Heart right ventricle (tissue), 16 donors: ENCODE data around the gene NSUN5. TPM values are rescaled to one million over a fixed set of nuclear protein-coding genes. Genes with fewer than 3 reads are reported as not detected.
"Not testable (repeated sequence)": the region's sequence is repeated elsewhere in the genome, so short reads cannot be mapped to it uniquely, and the experiment has no call there.

Experiments
- ATAC-seq, 8 donors: fragments of 200-7000 bp; cut with Tn5 transposase; one replicate each; pipeline ENCODE4 v1.9.1; 2020; ENCODE audit warnings: mild to moderate bottlenecking in 8 of 8, moderate library complexity in 8 of 8, moderate number of reproducible peaks in 1 of 8
- DNase-seq, 2 donors: peaks; one replicate each; pipeline ENCODE4 v3.0.0-alpha.2; 2020
- H3K27ac ChIP-seq, 10 donors: fragments of 200-600 bp; sonication (generic) in 2 of 10; one replicate each; pipeline versions ENCODE4 v1.5.0 to v1.8.0; 2020 to 2022; ENCODE audit warnings: mild to moderate bottlenecking in 3 of 10
- H3K27me3 ChIP-seq, 7 donors: fragments of 200-600 bp; one replicate each; pipeline ENCODE4 v1.8.0; 2021 to 2022; ENCODE audit warnings: mild to moderate bottlenecking in 2 of 7
- H3K36me3 ChIP-seq, 9 donors: fragments of 200-600 bp; sonication (generic) in 1 of 9; one replicate each; pipeline versions ENCODE4 v1.5.0 to v1.8.0; 2020 to 2022; ENCODE audit warnings: mild to moderate bottlenecking in 2 of 9
- H3K4me1 ChIP-seq, 9 donors: fragments of 200-600 bp; sonication (generic) in 1 of 9; one replicate each; pipeline versions ENCODE4 v1.5.0 to v1.8.0; 2020 to 2022; ENCODE audit warnings: mild to moderate bottlenecking in 4 of 9
- H3K4me3 ChIP-seq, 10 donors: fragments of 200-600 bp; sonication (generic) in 2 of 10; one replicate each; pipeline versions ENCODE4 v1.5.0 to v1.8.0; 2020 to 2022; ENCODE audit warnings: mild to moderate bottlenecking in 7 of 10, moderate library complexity in 2 of 10
- H3K9me3 ChIP-seq, 11 donors: fragments of 200-600 bp in 10 of 11; sonication (generic) in 2 of 11; one replicate each; pipeline versions ENCODE4 v1.5.0 to v1.8.0; 2013 to 2022; ENCODE audit warnings: mild to moderate bottlenecking in 2 of 11, control low read depth in 1 of 11, moderate library complexity in 1 of 11
- WGBS, 2 donors: extraction: QIAGEN DNeasy Blood & Tissue Kit; methylation state at CpG; one replicate each; pipeline ENCODE4 v1.1.7; 2013; ENCODE audit warnings: inconsistent platforms in 1 of 2; 5-methylcytosine and 5-hydroxymethylcytosine counted together
- intact Hi-C, 10 donors: fragments of 100-400 bp; cut with DNase I; formaldehyde crosslinking; loops; one replicate each; pipeline versions ENCODE4 v1.11.1 to v1.14.2; 2022
- polyA plus RNA-seq, 2 donors: library from polyadenylated mRNA; stranded (reverse); fragments of 200-250 nt; gene quantifications; one replicate each; pipeline ENCODE4 v1.2.3, GENCODE V29; 2013
- total RNA-seq, 10 donors: library from RNA; stranded (reverse); fragmentation: NEBNext Ultra II Directional in 3 of 10; extraction: Animal tissue kit (Norgen Biotek cat#: 25700) in 3 of 10; gene quantifications; one replicate each; pipeline versions ENCODE4 v1.2.1 to v1.2.4, GENCODE V29; 2021 to 2023
- TF ChIP-seq, protein P1 (sequence below), 9 donors: fragments of 200-600 bp; sonication (generic) in 2 of 9; IDR thresholded peaks; one replicate each; pipeline versions ENCODE4 v1.5.0 to v1.8.0; 2021 to 2022; ENCODE audit warnings: antibody characterized with exemption in 9 of 9, mild to moderate bottlenecking in 5 of 9, moderate library complexity in 1 of 9
- donor health status: Arrhythmogenic right ventricular cardiomyopathy.
- donor health status: ischemic (EF 13 %, LVEDD 7.1; RV severe dilation, severe dysfunction).
- donor health status: healthy with polysubstance abuse.
- donor health status: DM: no; HTN: yes; CAD: no.
- donor health status: DM: no; HTN: no; CAD: no.
- donor health status: ischemic (EF 25% LVEDD 6.9; RV normal size, moderate dysfunction).
- donor health status: ischemic (EF 25% LVEDD 5.7; RV mildly dilated, moderate dysfunction).
- donor health status: healthy.
- donor health status: DM: yes; HTN: yes; CAD: no.
- donor health status: Ischemic cardiomyopathy.
- donor health status: ischemic (EF 35%, LVEDD 5.7; RV mildly dilated, moderate dysfunction).
- donor health status: nonischemic (EF 11% LVEDD 7.7; RV severe dilation, severe dysfunction).
- donor health status: DM: yes; HTN: yes; CAD: no.
- donor health status: PGD.
- donor health status: ischemic (EF 29% LVEDD 5.4; RV normal size, mild dysfunction).
- donor health status: nonischemic (EF 23%, LVEDD 6.1; RV moderate dilation, normal function).

Gene NSUN5
- total and polyA plus RNA-seq, 12 donors = 11.2 to 36.8 (median 14.5) TPM

DNA sequence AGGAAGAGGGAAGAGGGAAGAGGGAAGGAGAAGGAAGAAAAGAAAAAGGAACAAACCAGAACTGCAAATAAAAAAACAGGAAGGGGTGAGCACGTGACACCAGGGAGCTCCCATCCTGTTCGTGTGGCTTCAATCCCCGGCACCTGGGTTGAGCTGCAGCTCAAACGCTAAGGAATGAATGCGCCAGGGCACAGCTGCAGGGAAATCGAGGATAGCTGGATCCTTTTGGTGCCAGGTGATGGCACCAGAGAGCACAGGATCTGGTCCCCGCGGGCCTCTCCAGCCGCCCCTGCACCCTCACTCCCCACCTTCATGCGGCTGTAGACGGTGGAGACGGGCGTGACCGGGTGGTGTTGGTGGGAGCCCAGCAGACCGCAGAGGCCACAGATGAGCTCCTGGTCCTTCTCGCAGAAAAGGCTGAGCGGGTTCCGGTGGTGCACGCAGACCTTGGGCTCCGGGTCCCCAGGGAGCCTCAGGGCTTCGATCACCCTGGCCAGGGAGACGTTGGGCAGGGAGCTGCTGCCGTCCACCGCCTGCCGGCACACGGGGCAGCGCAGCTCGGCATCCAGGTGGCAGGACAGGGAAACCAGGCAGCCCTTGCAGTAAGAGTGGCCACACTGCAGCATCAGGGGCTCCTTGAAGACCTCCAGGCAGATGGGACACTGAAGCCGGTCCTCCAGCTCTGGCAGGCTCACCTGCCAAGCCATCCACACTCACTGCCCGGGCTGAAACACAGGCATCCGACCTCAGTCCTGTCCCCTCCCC lies 15.6 kb upstream of the NSUN5 start:
- H3K27ac ChIP-seq = peak overlapping the region in 2 of 10 donors; percentile 15 to 40
- WGBS, 2 donors = 12 to 21% methylated on average over 28 to 29 of the region's 31 CpGs
- H3K36me3 ChIP-seq, H3K9me3 ChIP-seq, H3K27me3 ChIP-seq: not testable (repeated sequence)
- H3K4me3 ChIP-seq = peak overlapping the region in 6 of 10 donors; percentile 8 to 37 (median 24)
- ATAC-seq (peak; percentile 35 to 81 (median 65)), DNase-seq (peak; percentile 19 to 35)
- intact Hi-C loops = loop anchor here in 1 of 10 donors (5.0 kb wide), 1 partner anchor 128 kb away; no protein-coding TSS in a partner anchor
- TF ChIP-seq, protein P1, sequence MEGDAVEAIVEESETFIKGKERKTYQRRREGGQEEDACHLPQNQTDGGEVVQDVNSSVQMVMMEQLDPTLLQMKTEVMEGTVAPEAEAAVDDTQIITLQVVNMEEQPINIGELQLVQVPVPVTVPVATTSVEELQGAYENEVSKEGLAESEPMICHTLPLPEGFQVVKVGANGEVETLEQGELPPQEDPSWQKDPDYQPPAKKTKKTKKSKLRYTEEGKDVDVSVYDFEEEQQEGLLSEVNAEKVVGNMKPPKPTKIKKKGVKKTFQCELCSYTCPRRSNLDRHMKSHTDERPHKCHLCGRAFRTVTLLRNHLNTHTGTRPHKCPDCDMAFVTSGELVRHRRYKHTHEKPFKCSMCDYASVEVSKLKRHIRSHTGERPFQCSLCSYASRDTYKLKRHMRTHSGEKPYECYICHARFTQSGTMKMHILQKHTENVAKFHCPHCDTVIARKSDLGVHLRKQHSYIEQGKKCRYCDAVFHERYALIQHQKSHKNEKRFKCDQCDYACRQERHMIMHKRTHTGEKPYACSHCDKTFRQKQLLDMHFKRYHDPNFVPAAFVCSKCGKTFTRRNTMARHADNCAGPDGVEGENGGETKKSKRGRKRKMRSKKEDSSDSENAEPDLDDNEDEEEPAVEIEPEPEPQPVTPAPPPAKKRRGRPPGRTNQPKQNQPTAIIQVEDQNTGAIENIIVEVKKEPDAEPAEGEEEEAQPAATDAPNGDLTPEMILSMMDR (IDR thresholded peaks at IDR 0.05) = peak in 7 of 9 donors; percentile 34 to 57 (median 51)
- peaks cover 0 to 11% (median 0%) of the 10 kb centered on the region in 9 donors for H3K4me1 ChIP-seq

DNA sequence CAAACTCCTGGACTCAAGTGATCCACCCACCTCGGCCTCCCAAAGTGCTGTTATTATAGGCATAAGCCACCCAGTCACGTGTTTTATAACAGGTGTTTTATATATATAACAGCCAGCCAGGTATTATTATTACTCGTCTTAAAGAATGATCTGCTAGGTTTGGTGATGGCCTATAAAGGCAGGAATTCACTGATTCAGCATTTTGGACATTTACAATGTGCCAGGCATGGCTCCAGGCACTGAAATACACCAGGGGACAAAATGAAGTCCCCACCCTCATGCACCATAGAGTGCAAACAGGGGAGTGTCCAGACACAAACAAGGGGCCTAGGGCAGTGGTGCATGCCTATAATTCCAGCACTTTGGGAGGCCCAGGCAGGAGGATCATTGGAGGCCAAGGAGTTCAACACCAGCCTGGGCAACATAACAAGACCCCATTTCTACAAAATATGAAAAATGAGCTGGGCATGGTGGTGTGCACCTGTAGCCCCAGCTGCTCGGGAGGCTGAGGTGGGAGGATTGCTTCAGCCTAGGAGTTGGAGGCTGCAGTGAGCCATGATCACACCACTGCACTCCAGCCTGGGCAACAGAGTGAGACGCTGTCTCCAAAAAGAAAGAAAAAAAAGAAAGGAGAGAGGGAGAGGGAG lies 14.9 kb upstream of the NSUN5 start:
- not testable (repeated sequence) for H3K36me3 ChIP-seq, DNase-seq, ATAC-seq, H3K9me3 ChIP-seq, H3K27me3 ChIP-seq
- H3K27ac ChIP-seq = peak overlapping the region in 1 of 10 donors; percentile 40
- H3K4me3 ChIP-seq = peak overlapping the region in 3 of 10 donors; percentile 17 to 37 (median 24)
- WGBS, 2 donors = 83% methylated on average over 5 of the region's 5 CpGs
- intact Hi-C loops = loop anchor here in 1 of 10 donors (5.0 kb wide), 1 partner anchor 129 kb away; no protein-coding TSS in a partner anchor
- peaks cover 0 to 11% (median 0%) of the 10 kb centered on the region in 9 donors for H3K4me1 ChIP-seq

DNA sequence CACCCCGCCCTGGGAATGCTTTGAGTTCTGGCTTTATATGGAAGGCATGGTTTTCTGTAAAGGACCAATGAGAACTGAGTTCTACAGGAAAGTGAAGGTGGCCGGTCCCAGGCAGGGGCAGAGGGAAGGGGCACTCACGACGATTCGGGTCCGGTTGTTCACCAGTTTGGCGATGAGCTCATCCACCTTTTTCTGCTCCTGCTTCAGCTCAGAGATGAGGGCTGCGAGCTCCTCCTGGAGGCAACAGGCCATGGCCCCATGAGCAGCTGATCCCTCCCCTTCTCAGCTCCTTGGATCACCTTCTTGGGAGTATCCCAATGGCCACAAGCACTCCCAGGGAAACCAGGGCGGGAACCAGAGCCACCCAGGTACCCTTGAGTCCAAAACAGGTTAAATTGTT lies 11.4 kb upstream of the NSUN5 start:
- not testable (repeated sequence) for H3K27ac ChIP-seq, H3K9me3 ChIP-seq, H3K36me3 ChIP-seq, H3K27me3 ChIP-seq, DNase-seq, H3K4me3 ChIP-seq
- WGBS, 2 donors = 68 to 71% methylated on average over 9 of the region's 9 CpGs
- intact Hi-C loops = loop anchor here in 1 of 10 donors (5.0 kb wide), 1 partner anchor 132 kb away; no protein-coding TSS in a partner anchor
- ATAC-seq = peak in 1 of 8 donors; percentile 17
- peaks cover 0 to 11% (median 0%) of the 10 kb centered on the region in 9 donors for H3K4me1 ChIP-seq

DNA sequence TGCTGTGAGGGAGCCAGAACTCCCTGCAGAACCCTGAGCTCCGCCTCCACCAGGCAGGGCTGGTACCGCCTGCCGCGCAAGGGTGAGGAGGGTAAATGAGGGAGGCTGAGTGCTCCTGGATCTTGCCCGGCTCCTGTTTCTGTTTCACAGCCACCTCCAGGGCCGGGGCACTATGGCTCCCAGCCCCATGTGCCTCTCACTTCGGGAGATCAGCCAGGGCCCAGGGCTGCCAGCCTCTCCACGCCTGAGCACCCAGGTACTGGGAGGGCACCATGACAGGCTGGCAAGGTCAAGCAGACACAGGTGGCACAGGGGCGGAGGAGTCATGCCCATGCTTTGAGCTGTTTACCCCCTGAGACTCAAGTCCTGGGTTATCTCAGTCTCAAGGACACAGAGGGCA lies 10.9 kb upstream of the NSUN5 start:
- intact Hi-C loops = loop anchor here in 1 of 10 donors (10.0 kb wide), 1 partner anchor 115 kb away; the partner anchor contains the start of gene FZD9
- H3K9me3 ChIP-seq, H3K27me3 ChIP-seq, H3K4me3 ChIP-seq, H3K36me3 ChIP-seq, DNase-seq, H3K27ac ChIP-seq, H3K4me1 ChIP-seq: not testable (repeated sequence)
- ATAC-seq = peak in 3 of 8 donors; percentile 24 to 52 (median 27)
- 81 to 85% methylated on average over 9 of the region's 9 CpGs for WGBS, 2 donors

DNA sequence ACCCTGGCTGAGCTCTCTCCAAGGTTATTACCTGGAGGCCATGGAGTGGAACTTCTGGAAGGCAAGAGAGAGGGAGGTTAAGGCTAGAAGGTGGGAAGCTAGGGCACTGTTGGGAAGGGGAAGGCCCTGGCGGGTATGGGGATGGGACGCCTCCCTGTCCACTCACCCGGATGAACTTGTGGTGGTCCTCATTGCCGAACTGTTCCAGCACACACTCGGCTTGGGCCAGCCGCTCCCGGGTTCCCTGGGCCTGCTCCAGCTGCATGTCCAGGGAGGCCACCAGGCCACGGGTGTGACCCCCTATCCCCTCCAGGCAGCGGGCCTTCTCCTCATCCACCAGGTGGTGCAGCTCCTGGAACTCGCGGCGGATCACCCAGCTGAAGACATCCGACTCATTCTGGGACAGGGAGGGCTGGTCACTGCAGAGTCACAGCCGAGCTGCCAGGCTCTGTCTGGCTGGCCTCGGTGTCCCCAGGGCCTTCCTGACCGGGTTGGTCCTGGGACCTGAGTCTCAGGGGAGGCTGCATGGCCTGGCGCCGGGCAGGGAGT lies 10.1 kb upstream of the NSUN5 start:
- peak in 3 of 8 donors; percentile 14 to 51 (median 19) for ATAC-seq
- WGBS, 2 donors = 76 to 77% methylated on average over 14 to 18 of the region's 18 CpGs
- DNase-seq, H3K27me3 ChIP-seq, H3K36me3 ChIP-seq, H3K4me3 ChIP-seq, H3K27ac ChIP-seq, H3K9me3 ChIP-seq, H3K4me1 ChIP-seq: not testable (repeated sequence)
- intact Hi-C loops = loop anchor here in 1 of 10 donors (10.0 kb wide), 1 partner anchor 116 kb away; the partner anchor contains the start of gene FZD9

DNA sequence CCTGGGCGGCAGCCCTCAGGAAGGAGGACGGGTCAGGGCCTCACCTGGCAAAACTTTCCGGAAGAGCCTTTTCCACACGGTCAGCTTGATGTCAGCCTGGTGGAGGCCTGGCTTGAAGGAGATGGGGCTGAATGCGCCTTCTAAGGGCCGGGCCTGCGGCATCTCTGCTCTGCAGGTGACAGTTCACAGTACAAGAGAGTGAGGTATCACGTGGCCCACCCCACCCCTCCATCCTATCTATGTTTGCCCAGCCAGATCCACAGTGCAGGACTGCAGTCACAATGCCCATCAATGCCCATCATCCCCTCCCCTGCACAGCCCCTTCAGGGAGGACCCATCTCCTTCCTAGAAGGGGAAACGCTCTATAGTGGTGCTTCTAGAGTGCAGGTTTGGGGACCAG lies 7.9 kb upstream of the NSUN5 start:
- TF ChIP-seq, protein P1 (IDR thresholded peaks at IDR 0.05) = no peak
- H3K4me1 ChIP-seq = no peaks in the 10 kb centered on the region
- H3K4me3 ChIP-seq = no peak overlapping the region
- H3K27ac ChIP-seq = no peak overlapping the region
- no peaks in the 10 kb centered on the region for H3K36me3 ChIP-seq
- no peak for DNase-seq
- ATAC-seq = no peak
- WGBS, 2 donors = 86 to 92% methylated on average over 9 of the region's 9 CpGs
- intact Hi-C loops = loop anchor here in 1 of 10 donors (10.0 kb wide), 1 partner anchor 118 kb away; the partner anchor contains the start of gene FZD9
- H3K9me3 ChIP-seq = no peaks in the 10 kb centered on the region
- no peaks in the 10 kb centered on the region for H3K27me3 ChIP-seq
